K562 (cell line): Measurements from ENCODE around the gene CELSR1. TPM values are rescaled to one million over a fixed set of nuclear protein-coding genes. Genes with fewer than 3 reads are reported as not detected.

ENCODE experiments used
- ATAC-seq: fragments of 200-7000 bp; cut with Tn5 transposase; 3 replicates; pipeline ENCODE4 v1.9.1; 2020; ENCODE audit warnings: moderate library complexity
- BruUV-seq: library from RNA; stranded (reverse); fragments of 400-500 nt; replicated peaks from 2 replicates; lab custom pipeline; 2021; lab: Mats Ljungman, UMichigan
- CTCF ChIA-PET: fragments of 300-600 bp; formaldehyde crosslinking; extraction: SDS; loops from one replicate; lab custom pipeline; 2021; ENCODE audit warnings: low intra/inter-chr PET ratio; lab: Yijun Ruan, JAX
- POLR2A ChIA-PET: fragments of 300-600, 350-650 bp; sonication (Branson Sonifier 250); formaldehyde crosslinking; extraction: SDS; loops from one replicate; lab custom pipeline; 2021; ENCODE audit warnings: antibody characterized with exemption, inconsistent platforms; lab: Yijun Ruan, JAX
- DNase-seq, 4 experiments: peaks; one replicate each; pipeline versions ENCODE4 v3.0.0 to v3.0.0-alpha.2; 2011 to 2018; ENCODE audit warnings: low spot score in 3 of 4, mixed read lengths in 3 of 4; ENCODE audit errors: extremely low read depth in 1 of 4
- FAIRE-seq: peaks from 2 replicates; lab custom pipeline; 2011; peaks lifted over from hg19 to GRCh38; lab: Jason Lieb, UNC
- H2AFZ ChIP-seq: 2 replicates; pipeline ENCODE4 v1.6.0; 2011; ENCODE audit warnings: low read depth, low read length, control low read depth, inconsistent platforms
- H3K27ac ChIP-seq: fragments of 200-600 bp; 3 replicates; pipeline ENCODE4 v1.8.0; 2011; ENCODE audit warnings: low read depth, mild to moderate bottlenecking, control low read depth, inconsistent platforms, low read length, moderate library complexity, mixed read lengths; ENCODE audit errors: extremely low read depth
- H3K27me3 ChIP-seq, 2 experiments: fragments of 300-600 bp in 1 of 2; 2 replicates in 1 of 2; 3 replicates in 1 of 2; pipeline versions ENCODE4 v1.6.0 to v1.8.0; 2011; ENCODE audit warnings: inconsistent platforms in 2 of 2, low read length in 2 of 2, mild to moderate bottlenecking in 1 of 2, mixed read lengths in 1 of 2, moderate library complexity in 1 of 2; ENCODE audit not compliant: control insufficient read depth in 2 of 2, insufficient read depth in 2 of 2
- H3K36me3 ChIP-seq: fragments of 300-600 bp; 3 replicates; pipeline ENCODE4 v1.8.0; 2011; ENCODE audit warnings: mild to moderate bottlenecking, low read length, inconsistent platforms; ENCODE audit not compliant: control insufficient read depth, insufficient read depth
- H3K4me1 ChIP-seq, 2 experiments: fragments of 200-600 bp in 1 of 2; replicated peaks in 1 of 2; 2 replicates in 1 of 2; 3 replicates in 1 of 2; pipeline versions ENCODE4 v1.5.1 to v1.8.0; 2011; ENCODE audit warnings: inconsistent platforms in 2 of 2, low read length in 2 of 2, mild to moderate bottlenecking in 1 of 2, mixed read lengths in 1 of 2, moderate library complexity in 1 of 2; ENCODE audit not compliant: control insufficient read depth in 2 of 2, insufficient read depth in 2 of 2
- H3K4me2 ChIP-seq: 2 replicates; pipeline ENCODE4 v1.6.1; 2011; ENCODE audit warnings: low read length, control low read depth, inconsistent platforms, mixed read lengths; ENCODE audit not compliant: insufficient read depth
- H3K4me3 ChIP-seq: fragments of 200-600 bp; sonication (generic), shearing (Covaris generic); 2 replicates; pipeline ENCODE4 v1.5.1; 2016; ENCODE audit warnings: control low read depth, inconsistent platforms
- H3K79me2 ChIP-seq: fragments of 200-600 bp; 3 replicates; pipeline ENCODE4 v1.8.0; 2011; ENCODE audit warnings: low read length, inconsistent platforms; ENCODE audit not compliant: control insufficient read depth, insufficient read depth
- H3K9ac ChIP-seq, 2 experiments: 2 replicates each; pipeline versions ENCODE4 v1.6.0 to v1.6.1; 2011; ENCODE audit warnings: low read depth in 2 of 2, low read length in 2 of 2, control low read depth in 1 of 2, inconsistent platforms in 1 of 2, mild to moderate bottlenecking in 1 of 2, mixed read lengths in 1 of 2; ENCODE audit not compliant: insufficient read depth in 1 of 2
- H3K9me1 ChIP-seq: one replicate; pipeline ENCODE4 v1.6.0; 2011; ENCODE audit warnings: inconsistent platforms, mild to moderate bottlenecking, low read length, moderate library complexity; ENCODE audit not compliant: control insufficient read depth, insufficient read depth
- H3K9me3 ChIP-seq: replicated peaks from 2 replicates; pipeline ENCODE4 v1.5.1; 2011; ENCODE audit warnings: low read depth, low read length, inconsistent platforms; ENCODE audit not compliant: control insufficient read depth, insufficient read depth
- H4K20me1 ChIP-seq: replicated peaks from 2 replicates; pipeline ENCODE4 v1.6.1; 2011; ENCODE audit warnings: low read length, inconsistent platforms, mixed read lengths; ENCODE audit not compliant: control insufficient read depth, insufficient read depth
- GABPA ChIP-seq: fragments of 200-800 bp; sonication (Bioruptor generic); conservative IDR thresholded peaks from 2 replicates; pipeline ENCODE4 v1.6.1; 2016; ENCODE audit warnings: low read depth, missing genetic modification characterization, missing compliant biosample characterization
- JUNB ChIP-seq: fragments of 450-650 bp; formaldehyde crosslinking; conservative IDR thresholded peaks from 2 replicates; pipeline ENCODE4 v1.4.0; 2020; ENCODE audit warnings: mild to moderate bottlenecking
- MBD2 ChIP-seq: sonication (generic); IDR thresholded peaks from 2 replicates; pipeline ENCODE4 v1.6.1; 2016; ENCODE audit warnings: low read depth, borderline replicate concordance
- MLX ChIP-seq, 2 experiments: fragments of 450-650 bp in 1 of 2; sonication (generic) in 1 of 2; formaldehyde crosslinking; conservative IDR thresholded peaks; 2 replicates each; pipeline versions ENCODE4 v1.4.0 to v1.8.1; 2020 to 2022; ENCODE audit warnings: mild to moderate bottlenecking in 1 of 2, missing genetic modification reagents in 1 of 2
- NRF1 ChIP-seq, 2 experiments: fragments of 450-650 bp; IDR thresholded peaks in 1 of 2; conservative IDR thresholded peaks in 1 of 2; 2 replicates each; pipeline ENCODE4 v1.6.1; 2014; ENCODE audit warnings: mild to moderate bottlenecking in 2 of 2
- PRMT5 ChIP-seq: sonication (generic); formaldehyde crosslinking; IDR thresholded peaks from 2 replicates; pipeline ENCODE4 v1.5.0; 2020; ENCODE audit warnings: missing genetic modification reagents
- SIN3A ChIP-seq, 2 experiments: fragments of 150-350 bp in 1 of 2; IDR thresholded peaks; 2 replicates each; pipeline ENCODE4 v1.6.1; 2011 to 2016; ENCODE audit warnings: borderline replicate concordance in 2 of 2, low read depth in 2 of 2, low read length in 2 of 2, mild to moderate bottlenecking in 2 of 2, moderate library complexity in 2 of 2; ENCODE audit not compliant: control insufficient read depth in 1 of 2
- SMARCC2 ChIP-seq: fragments of 450-650 bp; IDR thresholded peaks from 2 replicates; pipeline ENCODE4 v1.6.1; 2017; ENCODE audit warnings: antibody characterized with exemption, moderate library complexity, mild to moderate bottlenecking, low read depth
- THRAP3 ChIP-seq: fragments of 450-650 bp; IDR thresholded peaks from 2 replicates; pipeline ENCODE4 v1.6.1; 2016; ENCODE audit warnings: mild to moderate bottlenecking, inconsistent platforms, borderline replicate concordance
- USF1 ChIP-seq: sonication (generic); formaldehyde crosslinking; IDR thresholded peaks from 2 replicates; pipeline ENCODE4 v1.9.0; 2022; ENCODE audit warnings: mild to moderate bottlenecking, missing genetic modification reagents
- XRCC5 ChIP-seq: fragments of 200-400 bp; formaldehyde crosslinking; IDR thresholded peaks from 2 replicates; pipeline ENCODE4 v1.6.1; 2017; ENCODE audit warnings: low read depth, mild to moderate bottlenecking, low read length
- ZFP1 ChIP-seq: fragments of 450-650 bp; formaldehyde crosslinking; IDR thresholded peaks from 2 replicates; pipeline ENCODE4 v1.4.0; 2020; ENCODE audit warnings: mild to moderate bottlenecking, mixed read lengths
- ZNF23 ChIP-seq: fragments of 250-450 bp; sonication (Bioruptor Pico); IDR thresholded peaks from 2 replicates; pipeline ENCODE4 v1.4.0; 2020; ENCODE audit warnings: mild to moderate bottlenecking
- ZNF431 ChIP-seq: sonication (generic); formaldehyde crosslinking; IDR thresholded peaks from 2 replicates; pipeline ENCODE4 v1.8.0; 2022; ENCODE audit warnings: mild to moderate bottlenecking, missing genetic modification reagents
- ZNF77 ChIP-seq: fragments of 250-450 bp; sonication (Bioruptor Pico); IDR thresholded peaks from 2 replicates; pipeline ENCODE4 v1.5.0; 2020
- WGBS: fragments of 100-300 bp; shearing (Covaris generic); methylation state at CpG from one replicate; pipeline ENCODE4 v1.1.6; 2016; ENCODE audit warnings: low coverage, mixed read lengths; ENCODE audit not compliant: insufficient coverage; ENCODE audit errors: missing lambda C conversion rate; 5-methylcytosine and 5-hydroxymethylcytosine counted together
- in situ Hi-C: fragments of 300-500 bp; cut with MboI; formaldehyde crosslinking; loops from 4 replicates; pipeline ENCODE4 v1.15.0; 2018; ENCODE audit warnings: inconsistent platforms, mixed read lengths
- intact Hi-C: fragments of 100-400 bp; cut with micrococcal nuclease; formaldehyde crosslinking; loops from 2 replicates; pipeline ENCODE4 v1.14.2; 2022
- polyA plus RNA-seq, 8 experiments: library from polyadenylated mRNA; depleted of rRNA in 4 of 8; stranded (reverse) in 5 of 8; unstranded in 3 of 8; fragments of >200 nt; fragmentation: Nextera tagmentation in 2 of 8; fragmentation: Illumina TruSeq in 1 of 8; extraction: Ambion mirVana in 2 of 8; extraction: Trizol in 1 of 8; gene quantifications; 2 replicates each; pipeline versions ENCODE4 v1.2.1 to v1.2.3, GENCODE V29; 2011 to 2014; ENCODE audit warnings: inconsistent platforms in 1 of 8, missing spikeins in 1 of 8
- total RNA-seq, 7 experiments: library from RNA; depleted of rRNA in 6 of 7; stranded (reverse); fragments of >200 nt in 6 of 7; fragmentation: Illumina TruSeq in 2 of 7; extraction: Trizol in 2 of 7; gene quantifications; 2 replicates each; pipeline versions ENCODE4 v1.2.1 to v1.2.3, GENCODE V29; 2011 to 2021; ENCODE audit warnings: low replicate concordance in 1 of 7

The CELSR1 gene
- total and polyA plus RNA-seq, 9 of the 15 experiments (the other 6 are each of a cell fraction or from before 2014, with no cell fraction given) = under 0.01 to 0.09 TPM; not detected in 7

GRCh38 chr22:46541536-46541935, 4.1 kb upstream of the CELSR1 start:
- DNase-seq (no peak), ATAC-seq (no peak), FAIRE-seq (no peak)
- POLR2A ChIA-PET = interaction anchor here (0.6 to 0.8 kb wide), 2 partner anchors 433 to 1020 kb away, joined by 3 read pairs; no protein-coding TSS in a partner anchor
- peaks cover 6 to 28% of the 10 kb centered on the region in 2 experiments; a peak in 3 of 5 replicates for H3K27me3 ChIP-seq
- H3K36me3 ChIP-seq = no peaks in the 10 kb centered on the region
- CTCF ChIA-PET = interaction anchor here (0.6 to 1.6 kb wide), 2 partner anchors 174 to 185 kb away, joined by 3 to 4 read pairs; no protein-coding TSS in a partner anchor
- H3K4me2 ChIP-seq = no peak overlapping the region
- in situ Hi-C loops = loop anchor here (5.0 to 10.0 kb wide), 2 partner anchors 174 to 417 kb away; no protein-coding TSS in a partner anchor
- peaks cover 0 to 14% of the 10 kb centered on the region in 2 experiments; a peak in 2 of 5 replicates for H3K4me1 ChIP-seq
- no peaks in the 10 kb centered on the region for H4K20me1 ChIP-seq
- intact Hi-C loops = loop anchor here (5.0 kb wide), 1 partner anchor 419 kb away; no protein-coding TSS in a partner anchor
- H2AFZ ChIP-seq = no peak overlapping the region
- TF ChIP-seq XRCC5 (no peak), MBD2 (no peak), THRAP3 (no peak), SIN3A (IDR thresholded peaks at IDR 0.05; ENCODE audit: borderline replicate concordance in 2 of 2, control insufficient read depth in 1 of 2, low read depth in 2 of 2, low read length in 2 of 2) (no peak), ZNF23 (CRISPR knock-in tag) (no peak), NRF1 (conservative IDR thresholded peaks at IDR 0.05 in 1 of 2, IDR thresholded peaks at IDR 0.05 in 1 of 2) (no peak), ZFP1 (CRISPR knock-in tag) (no peak), ZNF77 (no peak), SMARCC2 (no peak), PRMT5 (no peak), USF1 (CRISPR knock-in tag) (no peak), ZNF431 (CRISPR knock-in tag) (no peak), JUNB (CRISPR knock-in tag) (no peak), GABPA (no peak), MLX (CRISPR knock-in tag; conservative IDR thresholded peaks at IDR 0.05) (no peak)
- H3K4me3 ChIP-seq = no peak overlapping the region
- no peaks in the 10 kb centered on the region for H3K9me3 ChIP-seq
- WGBS = 20% methylated on average over 7 of the region's 7 CpGs
- H3K9ac ChIP-seq = no peak overlapping the region
- H3K9me1 ChIP-seq = no peaks in the 10 kb centered on the region
- BruUV-seq = no TSS peak
- no peaks in the 10 kb centered on the region for H3K79me2 ChIP-seq
- H3K27ac ChIP-seq = no peak overlapping the region
